CD14-positive monocyte (primary cell): ENCODE results near the gene RPS6KA6. TPM values are rescaled to one million over a fixed set of nuclear protein-coding genes. Genes with fewer than 3 reads are reported as not detected.
A peak's percentile ranks its signal among the peaks of the same experiment; 100 is the strongest.

Experiments
- DNase-seq, 3 donors: peaks; one replicate each; pipeline ENCODE4 v3.0.0-alpha.2; 2011 to 2022
- H2AFZ ChIP-seq: 2 replicates; pipeline ENCODE4 v1.6.0; 2012; ENCODE audit warnings: mild to moderate bottlenecking, low read depth, low read length, inconsistent platforms; ENCODE audit not compliant: insufficient read depth, poor library complexity, severe bottlenecking
- H3K27ac ChIP-seq, 2 donors: 1 replicate in 1 of 2; 2 replicates in 1 of 2; pipeline ENCODE4 v1.5.1; 2012 to 2013; ENCODE audit warnings: low read length in 2 of 2, control low read depth in 1 of 2, inconsistent platforms in 1 of 2, low read depth in 1 of 2, mild to moderate bottlenecking in 1 of 2
- H3K27me3 ChIP-seq, 2 donors: one replicate each; pipeline versions ENCODE4 v1.6.0 to v1.6.1; 2011 to 2013; ENCODE audit warnings: low read length in 2 of 2; ENCODE audit not compliant: control insufficient read depth in 2 of 2, insufficient read depth in 2 of 2
- H3K36me3 ChIP-seq, 2 donors: replicated peaks in 1 of 2; 1 replicate in 1 of 2; 2 replicates in 1 of 2; pipeline versions ENCODE4 v1.5.1 to v1.6.1; 2012 to 2013; ENCODE audit warnings: low read length in 2 of 2, control low read depth in 1 of 2, inconsistent platforms in 1 of 2, mild to moderate bottlenecking in 1 of 2; ENCODE audit not compliant: insufficient read depth in 2 of 2, control insufficient read depth in 1 of 2
- H3K4me1 ChIP-seq, 2 donors: 1 replicate in 1 of 2; 2 replicates in 1 of 2; pipeline versions ENCODE4 v1.5.1 to v1.6.1; 2012 to 2013; ENCODE audit warnings: low read length in 2 of 2, control low read depth in 1 of 2, inconsistent platforms in 1 of 2, mild to moderate bottlenecking in 1 of 2, moderate library complexity in 1 of 2; ENCODE audit not compliant: insufficient read depth in 2 of 2, control insufficient read depth in 1 of 2
- H3K4me2 ChIP-seq: replicated peaks from 2 replicates; pipeline ENCODE3; 2012; ENCODE audit warnings: low read length, moderate library complexity, mild to moderate bottlenecking; ENCODE audit not compliant: poor library complexity, severe bottlenecking; ENCODE audit errors: extremely low read depth
- H3K4me3 ChIP-seq, 3 experiments: fragments of 200-600 bp in 1 of 3; sonication (generic) in 1 of 3; replicated peaks in 1 of 3; 1 replicate in 2 of 3; 2 replicates in 1 of 3; pipeline ENCODE4 v1.5.1; 2011 to 2013; ENCODE audit warnings: low read length in 3 of 3, mild to moderate bottlenecking in 3 of 3, control low read depth in 2 of 3, low read depth in 2 of 3, inconsistent platforms in 1 of 3, moderate library complexity in 1 of 3
- H3K79me2 ChIP-seq: 2 replicates; pipeline ENCODE4 v1.6.0; 2012; ENCODE audit warnings: mild to moderate bottlenecking, control low read depth, inconsistent platforms, low read length, moderate library complexity; ENCODE audit not compliant: insufficient read depth
- H3K9ac ChIP-seq: 2 replicates; pipeline ENCODE4 v1.6.0; 2017; ENCODE audit warnings: low read length, mild to moderate bottlenecking; ENCODE audit not compliant: insufficient read depth, poor library complexity, severe bottlenecking
- H3K9me3 ChIP-seq, 2 donors: replicated peaks in 1 of 2; 1 replicate in 1 of 2; 2 replicates in 1 of 2; pipeline versions ENCODE4 v1.5.1 to v1.6.1; 2012 to 2013; ENCODE audit warnings: low read length in 2 of 2, control low read depth in 1 of 2; ENCODE audit not compliant: control insufficient read depth in 1 of 2, insufficient read depth in 1 of 2
- H4K20me1 ChIP-seq: 2 replicates; pipeline ENCODE4 v1.6.0; 2012; ENCODE audit warnings: mild to moderate bottlenecking, low read length, control low read depth, moderate library complexity; ENCODE audit not compliant: insufficient read depth
- H3K27ac Mint-ChIP-seq, 7 donors: one replicate each; pipeline ENCODE4 v1.8.0; 2020; ENCODE audit warnings: mild to moderate bottlenecking in 7 of 7, mixed read lengths in 7 of 7, moderate library complexity in 6 of 7, inconsistent platforms in 2 of 7
- H3K27me3 Mint-ChIP-seq, 3 donors: one replicate each; pipeline ENCODE4 v1.8.0; 2021 to 2022; ENCODE audit warnings: low read depth in 3 of 3, mild to moderate bottlenecking in 3 of 3, mixed read lengths in 3 of 3, moderate library complexity in 3 of 3, inconsistent platforms in 1 of 3
- H3K36me3 Mint-ChIP-seq, 2 donors: one replicate each; pipeline ENCODE4 v1.8.0; 2020; ENCODE audit warnings: mixed read lengths in 2 of 2, inconsistent platforms in 1 of 2, mild to moderate bottlenecking in 1 of 2
- H3K4me1 Mint-ChIP-seq: one replicate; pipeline ENCODE4 v1.8.0; 2020; ENCODE audit warnings: mild to moderate bottlenecking, mixed read lengths
- H3K4me3 Mint-ChIP-seq, 2 donors: one replicate each; pipeline ENCODE4 v1.8.0; 2020; ENCODE audit warnings: mild to moderate bottlenecking in 2 of 2, mixed read lengths in 2 of 2, moderate library complexity in 1 of 2
- H3K9me3 Mint-ChIP-seq, 7 donors: one replicate each; pipeline ENCODE4 v1.8.0; 2020 to 2022; ENCODE audit warnings: mixed read lengths in 7 of 7, mild to moderate bottlenecking in 6 of 7, moderate library complexity in 6 of 7, inconsistent platforms in 2 of 7
- CTCF ChIP-seq: fragments of 200-600 bp; IDR thresholded peaks from one replicate; pipeline ENCODE4 v1.8.0; 2022; ENCODE audit warnings: antibody characterized with exemption, mild to moderate bottlenecking
- WGBS: methylation state at CpG from one replicate; pipeline ENCODE4 v1.1.5; 2013; ENCODE audit warnings: missing lambda C conversion rate; ENCODE audit not compliant: insufficient coverage; 5-methylcytosine and 5-hydroxymethylcytosine counted together
- intact Hi-C, 2 donors: fragments of 100-400 bp; cut with micrococcal nuclease; formaldehyde crosslinking; loops; one replicate each; pipeline versions ENCODE4 v1.15.0 to v1.15.1; 2023
- polyA plus RNA-seq, 3 donors: library from polyadenylated mRNA; depleted of rRNA in 1 of 3; unstranded in 2 of 3; stranded (reverse) in 1 of 3; fragments of 300-500 nt in 2 of 3; fragments of >200 nt in 1 of 3; fragmentation: Illumina TruSeq in 2 of 3; gene quantifications; 1 replicate in 2 of 3; 2 replicates in 1 of 3; pipeline ENCODE4 v1.2.3, GENCODE V29; 2012 to 2021

RPS6KA6 gene
- polyA plus RNA-seq, 3 donors = not detected

GRCh38 chrX:84064164-84064563, 123.8 kb downstream of the RPS6KA6 start:
- Histone ChIP-seq H3K4me1 (no peaks in the 10 kb centered on the region), H2AFZ (no peak overlapping the region), H4K20me1 (no peaks in the 10 kb centered on the region), H3K79me2 (no peaks in the 10 kb centered on the region), H3K27ac (no peak overlapping the region), H3K4me2 (no peak overlapping the region), H3K9me3 (peaks cover 0 to 3% of the 10 kb centered on the region in 2 donors), H3K4me3 (no peak overlapping the region), H3K9ac (no peak overlapping the region), H3K36me3 (no peaks in the 10 kb centered on the region), H3K27me3 (no peaks in the 10 kb centered on the region)
- peak in 1 of 3 donors; percentile 5 for DNase-seq
- no peak for TF ChIP-seq CTCF
- WGBS = no CpG with 5 or more reads among the region's 4 CpGs
- peaks cover 0 to 5% (median 2%) of the 10 kb centered on the region in 7 donors for H3K9me3 Mint-ChIP-seq
- no peaks in the 10 kb centered on the region for H3K36me3 Mint-ChIP-seq
- H3K27ac Mint-ChIP-seq = no peak overlapping the region
- H3K27me3 Mint-ChIP-seq = peaks cover 0 to 3% (median 0%) of the 10 kb centered on the region in 3 donors
- H3K4me3 Mint-ChIP-seq = no peak overlapping the region
- intact Hi-C loops = no loop called here
- H3K4me1 Mint-ChIP-seq = no peaks in the 10 kb centered on the region

GRCh38 chrX:84047339-84047738, 140.7 kb downstream of the RPS6KA6 start:
- H3K9ac ChIP-seq = no peak overlapping the region
- no peaks in the 10 kb centered on the region for H3K36me3 ChIP-seq
- no peaks in the 10 kb centered on the region for H3K27me3 ChIP-seq
- no peaks in the 10 kb centered on the region for H3K9me3 ChIP-seq
- H3K4me2 ChIP-seq = no peak overlapping the region
- intact Hi-C loops = no loop called here
- Mint-ChIP-seq H3K4me3 (no peak overlapping the region), H3K36me3 (no peaks in the 10 kb centered on the region), H3K9me3 (peaks cover 0 to 1% (median 0%) of the 10 kb centered on the region in 7 donors), H3K27me3 (peaks cover 3% of the 10 kb centered on the region in 3 donors), H3K27ac (no peak overlapping the region), H3K4me1 (no peaks in the 10 kb centered on the region)
- no CpG with 5 or more reads among the region's 2 CpGs for WGBS
- H4K20me1 ChIP-seq = no peaks in the 10 kb centered on the region
- H3K79me2 ChIP-seq = no peaks in the 10 kb centered on the region
- H3K27ac ChIP-seq = no peak overlapping the region
- no peak overlapping the region for H3K4me3 ChIP-seq
- TF ChIP-seq CTCF = no peak
- H2AFZ ChIP-seq = no peak overlapping the region
- no peaks in the 10 kb centered on the region for H3K4me1 ChIP-seq
- DNase-seq = no peak
